ENCODE data around the gene DNASE2.

DNASE2 gene

DNA sequence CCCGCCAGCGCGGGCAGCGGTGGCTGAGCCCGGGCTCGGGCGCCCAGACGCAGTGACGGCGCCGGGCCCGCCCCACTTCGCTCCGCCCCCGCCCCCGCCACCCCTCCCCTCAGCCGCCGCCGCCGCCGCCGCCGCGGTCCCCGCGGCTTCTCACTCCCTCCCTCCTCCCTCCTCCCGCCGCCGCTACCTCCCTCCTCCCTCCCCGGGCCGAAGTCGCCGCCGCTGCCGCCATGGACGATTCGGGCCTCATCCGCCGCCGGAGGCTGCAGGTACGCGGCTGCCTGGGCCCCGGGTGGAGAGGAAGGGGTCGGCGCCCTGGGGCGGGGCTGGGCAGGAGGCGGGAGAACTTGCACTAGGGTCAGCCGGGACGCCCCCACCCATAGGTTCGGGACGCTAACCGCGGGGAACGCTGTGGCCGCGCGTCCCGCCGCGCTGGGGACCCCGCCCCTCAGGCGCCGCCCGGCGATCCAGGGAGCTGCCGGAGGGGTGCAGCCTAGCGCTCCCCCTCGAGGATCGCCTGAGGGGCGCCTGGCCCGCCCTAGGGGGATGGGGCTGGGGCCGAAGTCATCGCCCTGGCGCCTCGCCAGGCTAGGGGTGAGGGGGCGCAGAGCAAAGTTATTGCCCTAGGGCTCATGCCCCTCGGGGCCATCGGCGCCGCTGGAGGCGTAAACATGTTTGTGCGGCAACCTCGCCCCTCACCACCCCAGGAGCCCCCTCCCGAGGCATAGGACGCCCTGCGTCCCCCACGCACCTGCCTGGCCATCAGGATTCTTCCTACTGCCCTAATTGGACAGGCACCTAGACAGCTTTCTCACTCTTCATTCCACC, 47.3 kb downstream of the DNASE2 start:
- no peak for DNase-seq (ENCODE audit: low read depth in 2 of 2)

DNA sequence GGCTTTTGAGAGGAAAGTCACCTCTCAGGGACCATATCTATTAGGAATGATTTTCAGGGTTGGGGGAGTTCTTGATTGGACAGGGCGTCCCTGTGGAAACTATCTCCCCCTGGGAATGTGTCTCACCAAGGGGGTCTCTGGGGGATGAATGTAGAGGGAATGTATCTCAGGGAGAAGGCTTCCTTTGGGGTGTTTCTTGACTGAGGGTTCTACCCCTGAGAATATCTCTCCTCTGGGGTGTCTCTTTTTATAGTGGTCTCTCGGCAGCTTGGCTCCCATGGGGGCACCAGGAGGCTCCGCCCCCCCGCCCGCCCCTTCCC, 47.9 kb downstream of the DNASE2 start:
- DNase-seq (ENCODE audit: low read depth in 2 of 2): no peak

DNA sequence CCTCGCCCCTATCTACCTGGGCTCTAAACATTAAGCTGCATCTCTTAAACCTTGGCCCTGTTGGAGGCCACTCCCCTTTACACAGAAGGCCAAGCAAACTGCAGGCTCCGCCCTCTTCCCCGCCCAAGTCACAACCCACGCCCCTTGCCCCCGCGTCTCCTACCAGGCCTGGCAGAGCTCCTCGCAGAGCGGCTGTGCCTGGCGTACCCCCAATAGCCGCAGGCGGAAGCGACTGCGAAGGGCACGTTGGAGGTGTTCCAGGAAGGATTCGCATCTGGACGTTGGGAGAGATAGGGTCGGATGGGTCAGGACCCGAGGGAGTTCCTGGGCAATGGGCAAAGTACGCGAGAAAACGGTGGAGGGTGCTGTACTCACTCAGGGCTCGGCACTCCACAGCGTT, 52.8 kb downstream of the DNASE2 start:
- no peak for DNase-seq (ENCODE audit: low read depth in 2 of 2)

DNA sequence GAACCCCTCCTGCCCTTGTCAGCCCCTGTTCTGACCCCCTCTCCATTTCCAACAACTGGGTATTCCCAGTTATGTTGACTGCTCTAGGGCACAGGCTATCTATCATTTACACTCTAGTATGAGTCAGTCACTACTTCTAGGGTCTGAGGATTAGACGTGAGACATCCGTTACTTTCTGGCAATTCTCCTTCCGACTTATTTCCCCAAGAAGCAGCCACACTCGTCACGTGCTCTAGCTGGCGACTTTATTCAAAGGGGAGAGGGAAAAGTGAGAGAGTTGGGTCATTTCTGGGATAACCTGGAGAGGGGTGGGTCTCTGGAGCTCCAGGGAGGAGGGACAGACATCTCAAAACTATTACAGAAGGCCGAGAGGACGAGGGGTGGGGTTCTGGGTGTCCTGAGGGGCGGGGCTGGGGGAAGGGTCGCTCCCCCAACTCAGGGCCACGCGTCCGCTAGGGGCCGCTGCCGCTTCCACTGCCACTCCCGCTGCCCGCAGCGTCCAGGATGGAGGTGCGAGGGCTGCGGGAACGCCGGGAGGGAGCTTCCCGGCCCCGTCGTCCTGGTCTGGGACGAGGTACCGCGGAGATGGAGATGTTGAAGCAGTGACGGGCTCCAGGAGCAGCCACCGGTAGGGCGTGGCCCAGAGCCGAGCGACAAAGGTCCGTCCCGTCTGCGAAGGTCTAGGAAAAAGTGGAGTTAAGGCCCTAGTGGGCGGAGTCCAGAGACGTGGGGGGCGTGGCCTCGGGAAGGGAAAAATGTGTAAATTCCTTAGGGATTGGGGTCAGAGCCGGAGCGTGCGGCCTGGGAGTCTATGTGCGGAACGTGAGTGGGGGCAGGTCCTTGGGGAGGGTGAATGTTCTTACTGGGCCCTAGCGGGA, 55.8 kb downstream of the DNASE2 start:
- no peak for DNase-seq (ENCODE audit: low read depth in 2 of 2)
